Muscle layer of duodenum (tissue), 2 donors: Measurements from ENCODE around the gene PTPN12.
"Not testable (repeated sequence)": the region's sequence is repeated elsewhere in the genome, so short reads cannot be mapped to it uniquely, and the experiment has no call there.

Experiments used
- H3K27ac ChIP-seq: one replicate; pipeline ENCODE4 v1.7.0; 2013; ENCODE audit warnings: mild to moderate bottlenecking, low read length
- H3K27me3 ChIP-seq: one replicate; pipeline ENCODE4 v1.7.0; 2013; ENCODE audit warnings: low read depth, mild to moderate bottlenecking, control low read depth, low read length
- H3K36me3 ChIP-seq, 2 donors: one replicate each; pipeline ENCODE4 v1.7.0; 2013; ENCODE audit warnings: low read length in 2 of 2, control low read depth in 1 of 2, mild to moderate bottlenecking in 1 of 2; ENCODE audit not compliant: insufficient read depth in 2 of 2, control insufficient read depth in 1 of 2
- H3K4me1 ChIP-seq, 2 donors: one replicate each; pipeline ENCODE4 v1.7.0; 2013; ENCODE audit warnings: low read length in 2 of 2, mild to moderate bottlenecking in 2 of 2, control low read depth in 1 of 2, moderate library complexity in 1 of 2; ENCODE audit not compliant: insufficient read depth in 2 of 2, control insufficient read depth in 1 of 2
- H3K4me3 ChIP-seq, 2 donors: one replicate each; pipeline ENCODE4 v1.7.0; 2013; ENCODE audit warnings: low read length in 2 of 2, low read depth in 1 of 2, mild to moderate bottlenecking in 1 of 2
- H3K9me3 ChIP-seq, 2 donors: one replicate each; pipeline ENCODE4 v1.7.0; 2013; ENCODE audit warnings: low read length in 2 of 2, control low read depth in 1 of 2, mild to moderate bottlenecking in 1 of 2; ENCODE audit not compliant: control insufficient read depth in 1 of 2
- donor health status: healthy.

PTPN12 gene

GRCh38 chr7:77524731-77525130 is 12.4 kb upstream of the PTPN12 start:
- Histone ChIP-seq H3K4me3 (no peak overlapping the region), H3K9me3 (no peaks in the 10 kb centered on the region), H3K27me3 (no peaks in the 10 kb centered on the region)

GRCh38 chr7:77525231-77525630 is 11.9 kb upstream of the PTPN12 start:
- no peaks in the 10 kb centered on the region for H3K27me3 ChIP-seq
- no peaks in the 10 kb centered on the region for H3K4me1 ChIP-seq
- H3K9me3 ChIP-seq = no peaks in the 10 kb centered on the region
- no peaks in the 10 kb centered on the region for H3K36me3 ChIP-seq
- no peak overlapping the region for H3K27ac ChIP-seq
- H3K4me3 ChIP-seq = no peak overlapping the region

More at GRCh38 chr7:77524731-77525130, 12.4 kb upstream of the PTPN12 start:
- Histone ChIP-seq H3K36me3 (no peaks in the 10 kb centered on the region), H3K27ac (no peak overlapping the region), H3K4me1 (no peaks in the 10 kb centered on the region)

- no peaks in the 10 kb centered on the region for H3K36me3 ChIP-seq
- H3K4me1 ChIP-seq = no peaks in the 10 kb centered on the region
- no peak overlapping the region for H3K4me3 ChIP-seq
- H3K27me3 ChIP-seq = no peaks in the 10 kb centered on the region
- H3K9me3 ChIP-seq = no peaks in the 10 kb centered on the region
- no peak overlapping the region for H3K27ac ChIP-seq
Measured at GRCh38 chr7:77528368-77528767, 8.7 kb upstream of the PTPN12 start.

- Histone ChIP-seq H3K27me3 (no peaks in the 10 kb centered on the region), H3K4me3 (no peak overlapping the region), H3K36me3 (no peaks in the 10 kb centered on the region), H3K4me1 (no peaks in the 10 kb centered on the region), H3K9me3 (no peaks in the 10 kb centered on the region), H3K27ac (no peak overlapping the region)
Measured at GRCh38 chr7:77529279-77529678, 7.8 kb upstream of the PTPN12 start.

GRCh38 chr7:77531038-77531437 is 6.1 kb upstream of the PTPN12 start:
- H3K36me3 ChIP-seq = no peaks in the 10 kb centered on the region
- H3K9me3 ChIP-seq = no peaks in the 10 kb centered on the region
- no peak overlapping the region for H3K4me3 ChIP-seq
- H3K4me1 ChIP-seq = no peaks in the 10 kb centered on the region
- H3K27me3 ChIP-seq = no peaks in the 10 kb centered on the region
- H3K27ac ChIP-seq = no peak overlapping the region

- Histone ChIP-seq H3K4me3 (no peak overlapping the region), H3K4me1 (no peaks in the 10 kb centered on the region), H3K27ac (no peak overlapping the region), H3K9me3 (no peaks in the 10 kb centered on the region), H3K36me3 (peaks cover 0 to under 1% of the 10 kb centered on the region in 2 donors), H3K27me3 (no peaks in the 10 kb centered on the region)
Measured at GRCh38 chr7:77532247-77532646, 4.8 kb upstream of the PTPN12 start.

- H3K27ac ChIP-seq, H3K4me1 ChIP-seq, H3K9me3 ChIP-seq, H3K4me3 ChIP-seq, H3K36me3 ChIP-seq, H3K27me3 ChIP-seq: not testable (repeated sequence)
Measured at GRCh38 chr7:77532732-77533131, 4.4 kb upstream of the PTPN12 start.

- H3K27ac ChIP-seq, H3K4me1 ChIP-seq, H3K27me3 ChIP-seq, H3K9me3 ChIP-seq, H3K4me3 ChIP-seq: not testable (repeated sequence)
- H3K36me3 ChIP-seq = peaks cover 0 to 12% of the 10 kb centered on the region in 2 donors
Measured at GRCh38 chr7:77534046-77534445, 3.0 kb upstream of the PTPN12 start.

GRCh38 chr7:77536017-77536412 is 1.1 kb upstream of the PTPN12 start:
- Histone ChIP-seq H3K9me3 (no peaks in the 10 kb centered on the region), H3K4me1 (peaks cover 0 to 14% of the 10 kb centered on the region in 2 donors), H3K27me3 (no peaks in the 10 kb centered on the region), H3K27ac (peak overlapping the region; percentile 92), H3K4me3 (peak overlapping the region; percentile 79 to 88), H3K36me3 (peaks cover 0 to 12% of the 10 kb centered on the region in 2 donors)

GRCh38 chr7:77536413-77537135 is 521 bp upstream of the PTPN12 start:
- Histone ChIP-seq H3K27me3 (no peaks in the 10 kb centered on the region), H3K36me3 (peaks cover 0 to 12% of the 10 kb centered on the region in 2 donors), H3K4me1 (peaks cover 0 to 19% of the 10 kb centered on the region in 2 donors), H3K27ac (peak overlapping the region; percentile 92), H3K9me3 (no peaks in the 10 kb centered on the region), H3K4me3 (peak overlapping the region; percentile 79 to 88)

- H3K4me3 ChIP-seq = peak overlapping the region; percentile 97 to 99
- H3K27me3 ChIP-seq = no peaks in the 10 kb centered on the region
- H3K36me3 ChIP-seq = peaks cover 0 to 12% of the 10 kb centered on the region in 2 donors
- H3K9me3 ChIP-seq = no peaks in the 10 kb centered on the region
- H3K27ac ChIP-seq = peak overlapping the region; percentile 99
- peaks cover 0 to 30% of the 10 kb centered on the region in 2 donors for H3K4me1 ChIP-seq
Measured at GRCh38 chr7:77537778-77538280, 734 bp downstream of the PTPN12 start.
